ENCODE measurements around the gene SH3RF1. TPM values are rescaled to one million over a fixed set of nuclear protein-coding genes. Genes with fewer than 3 reads are reported as not detected.
A peak's percentile ranks its signal among the peaks of the same experiment; 100 is the strongest.

SH3RF1 gene
- total and polyA plus RNA-seq, 2 of the 8 experiments (the other 6 are each of a cell fraction or from before 2014, with no cell fraction given), result 6.9 to 15.1 TPM

GRCh38 chr4:169269916-169270809, 593 bp downstream of the SH3RF1 start:
- H3K36me3 ChIP-seq (ENCODE audit: control insufficient read depth in 2 of 4, insufficient read depth in 4 of 4, low read length in 3 of 4), result no peaks in the 10 kb centered on the region
- H2BK12ac ChIP-seq (ENCODE audit: low read depth, low read length), result no peak overlapping the region
- peaks cover 0 to 48% of the 10 kb centered on the region in 2 experiments; a peak in 2 of 4 replicates for H3K79me2 ChIP-seq (ENCODE audit: control insufficient read depth in 1 of 2, insufficient read depth in 2 of 2, low read length in 2 of 2)
- no peak overlapping the region for H3K14ac ChIP-seq (ENCODE audit: insufficient read length)
- no peaks in the 10 kb centered on the region for H4K20me1 ChIP-seq (replicated peaks in 1 of 2; ENCODE audit: control insufficient read depth in 1 of 2, insufficient read depth in 2 of 2, low read length in 2 of 2)
- peak overlapping the region; percentile 73 for H3K27ac ChIP-seq (ENCODE audit: low read depth, low read length)
- H3K9me3 ChIP-seq (ENCODE audit: insufficient read depth in 2 of 2, low read depth in 1 of 2, low read length in 1 of 2), result no peaks in the 10 kb centered on the region
- no peak overlapping the region for H2AFZ ChIP-seq (ENCODE audit: low read length)
- no peak overlapping the region for H3K23ac ChIP-seq (ENCODE audit: insufficient read length)
- peak overlapping the region; percentile 76 to 85 (median 83) for H3K9ac ChIP-seq (replicated peaks in 1 of 4; ENCODE audit: extremely low read depth in 1 of 4, low read depth in 3 of 4, low read length in 3 of 4)
- no peak overlapping the region for H2BK20ac ChIP-seq (ENCODE audit: low read length)
- peak overlapping the region; percentile 75 for H4K5ac ChIP-seq (ENCODE audit: insufficient read length, low read depth, low read length)
- H2AK5ac ChIP-seq (ENCODE audit: low read depth, low read length), result no peak overlapping the region
- POLR2A ChIA-PET (ENCODE audit: partially characterized antibody), result interaction anchor here (0.9 to 3.9 kb wide), 14 partner anchors 8 to 260 kb away, joined by 3 to 34 read pairs (median 4); partner anchors contain the start of gene CBR4
- peak overlapping the region; percentile 50 for H3K4ac ChIP-seq (replicated peaks; ENCODE audit: insufficient read length, low read depth, low read length)
- H3K79me1 ChIP-seq (ENCODE audit: low read depth, low read length), result peaks cover 3% of the 10 kb centered on the region; the same call in 1 of the 2 replicates
- H2BK5ac ChIP-seq (ENCODE audit: low read depth, low read length), result peak overlapping the region; percentile 26; the same call in 1 of the 2 replicates
- WGBS, 2 experiments (ENCODE audit: extremely low coverage in 1 of 2, insufficient coverage in 1 of 2, insufficient read length in 1 of 2, insufficient replicate concordance in 2 of 2, low coverage in 1 of 2, low lambda C conversion rate in 2 of 2, missing lambda C conversion rate in 1 of 2), result 1% methylated on average over 52 of the region's 62 CpGs; no CpG with 5 or more reads in 1 of the 2 experiments
- H3K4me2 ChIP-seq (ENCODE audit: insufficient read depth in 1 of 2, low read depth in 2 of 2, low read length in 2 of 2), result peak overlapping the region; percentile 76 to 85
- H2BK15ac ChIP-seq (ENCODE audit: low read length), result no peak overlapping the region
- H4K91ac ChIP-seq (replicated peaks; ENCODE audit: insufficient read length, low read length), result no peak overlapping the region
- H3K4me1 ChIP-seq (replicated peaks in 1 of 4; ENCODE audit: control insufficient read depth in 3 of 4, insufficient read depth in 4 of 4, low read length in 3 of 4), result peaks cover 3 to 12% (median 5%) of the 10 kb centered on the region in 4 experiments; a peak in 5 of 7 replicates
- CTCF ChIA-PET (ENCODE audit: partially characterized antibody), result interaction anchor here (1.1 to 3.4 kb wide), 10 partner anchors 10 to 222 kb away, joined by 3 to 24 read pairs (median 4); no protein-coding TSS in a partner anchor
- peak overlapping the region; percentile 94 for H4K8ac ChIP-seq (ENCODE audit: extremely low read depth, insufficient read depth, low read length)
- peak in 1 of 2 experiments; percentile 82 for DNase-seq (ENCODE audit: low read depth in 1 of 2, low spot score in 2 of 2)
- H3K18ac ChIP-seq (ENCODE audit: extremely low read depth, low read length), result peak overlapping the region; percentile 76; the same call in 1 of the 2 replicates
- FAIRE-seq, result no peak
- no peak overlapping the region for H2BK120ac ChIP-seq (replicated peaks; ENCODE audit: low read depth, low read length)
- no peaks in the 10 kb centered on the region; a peak in 2 of 7 replicates for H3K27me3 ChIP-seq (replicated peaks in 1 of 4; ENCODE audit: control insufficient read depth in 3 of 4, extremely low read depth in 1 of 4, insufficient read depth in 3 of 4, low read length in 3 of 4)
- H3K4me3 ChIP-seq (ENCODE audit: extremely low read depth in 1 of 4, insufficient read depth in 2 of 4, low read depth in 3 of 4, low read length in 4 of 4), result peak overlapping the region; percentile 75 to 83 (median 82)
- H3K23me2 ChIP-seq (ENCODE audit: low read depth, low read length), result peaks cover 5% of the 10 kb centered on the region; the same call in 1 of the 2 replicates
- H3K56ac ChIP-seq (replicated peaks; ENCODE audit: insufficient read length, low read depth, low read length), result peak overlapping the region; percentile 52
- TF ChIP-seq TBP (IDR thresholded peaks at IDR 0.05; ENCODE audit: low read depth, low read length), result no peak
- TF ChIP-seq E2F6 (IDR thresholded peaks at IDR 0.05), result no peak
- TF ChIP-seq RAD21 (IDR thresholded peaks at IDR 0.05 in 1 of 2, conservative IDR thresholded peaks at IDR 0.05 in 1 of 2; ENCODE audit: low read depth in 2 of 2, low read length in 2 of 2), result peak in 1 of 2 experiments; percentile 23; a peak in 1 of 4 replicates
- no peak for TF ChIP-seq RNF2 (IDR thresholded peaks at IDR 0.05; ENCODE audit: borderline replicate concordance, low read depth, low read length, missing control alignments, poor library complexity, severe bottlenecking)
- TF ChIP-seq FOSL1 (IDR thresholded peaks at IDR 0.05; ENCODE audit: insufficient read depth, low read depth, low read length), result no peak
- peak; percentile 55 for TF ChIP-seq CEBPB (IDR thresholded peaks at IDR 0.05; ENCODE audit: low read depth, low read length)
- TF ChIP-seq POLR2A (IDR thresholded peaks at IDR 0.05; ENCODE audit: control extremely low read depth in 1 of 2, low read depth in 2 of 2, low read length in 2 of 2), result no peak
